ENCODE measurements around the gene NXPE4. TPM values are rescaled to one million over a fixed set of nuclear protein-coding genes. Genes with fewer than 3 reads are reported as not detected.
"Not testable (repeated sequence)": the region's sequence is repeated elsewhere in the genome, so short reads cannot be mapped to it uniquely, and the experiment has no call there.

NXPE4 gene
- total RNA-seq, 1 donor from 2014 or later: not detected

- Histone ChIP-seq H3K9me3 (ENCODE audit: control insufficient read depth in 3 of 3, low read length in 3 of 3) (no peaks in the 10 kb centered on the region), H3K4me1 (ENCODE audit: control insufficient read depth in 3 of 3, insufficient read depth in 3 of 3, low read length in 3 of 3) (no peaks in the 10 kb centered on the region), H3K9ac (ENCODE audit: low read depth in 1 of 3, low read length in 3 of 3) (no peak overlapping the region), H3K4me3 (ENCODE audit: low read length in 3 of 3) (no peak overlapping the region), H3K36me3 (ENCODE audit: control insufficient read depth in 3 of 3, insufficient read depth in 3 of 3, low read length in 3 of 3) (no peaks in the 10 kb centered on the region), H3K27me3 (ENCODE audit: control insufficient read depth in 3 of 3, insufficient read depth in 3 of 3, low read length in 3 of 3) (no peaks in the 10 kb centered on the region), H3K27ac (ENCODE audit: low read depth, low read length) (no peak overlapping the region)
Measured at GRCh38 chr11:114610550-114610949, 15.0 kb upstream of the NXPE4 start.

GRCh38 chr11:114609429-114609828 is 13.8 kb upstream of the NXPE4 start:
- Histone ChIP-seq H3K4me1 (ENCODE audit: control insufficient read depth in 3 of 3, insufficient read depth in 3 of 3, low read length in 3 of 3) (no peaks in the 10 kb centered on the region), H3K27me3 (ENCODE audit: control insufficient read depth in 3 of 3, insufficient read depth in 3 of 3, low read length in 3 of 3) (no peaks in the 10 kb centered on the region), H3K36me3 (ENCODE audit: control insufficient read depth in 3 of 3, insufficient read depth in 3 of 3, low read length in 3 of 3) (no peaks in the 10 kb centered on the region), H3K9ac (ENCODE audit: low read depth in 1 of 3, low read length in 3 of 3) (no peak overlapping the region), H3K9me3 (ENCODE audit: control insufficient read depth in 3 of 3, low read length in 3 of 3) (no peaks in the 10 kb centered on the region), H3K27ac (ENCODE audit: low read depth, low read length) (no peak overlapping the region), H3K4me3 (ENCODE audit: low read length in 3 of 3) (no peak overlapping the region)

- H3K9ac ChIP-seq (ENCODE audit: low read depth in 1 of 3, low read length in 3 of 3); H3K4me3 ChIP-seq (ENCODE audit: low read length in 3 of 3); H3K27me3 ChIP-seq (ENCODE audit: control insufficient read depth in 3 of 3, insufficient read depth in 3 of 3, low read length in 3 of 3); H3K36me3 ChIP-seq (ENCODE audit: control insufficient read depth in 3 of 3, insufficient read depth in 3 of 3, low read length in 3 of 3); H3K27ac ChIP-seq (ENCODE audit: low read depth, low read length); H3K9me3 ChIP-seq (ENCODE audit: control insufficient read depth in 3 of 3, low read length in 3 of 3); H3K4me1 ChIP-seq (ENCODE audit: control insufficient read depth in 3 of 3, insufficient read depth in 3 of 3, low read length in 3 of 3): not testable (repeated sequence)
Measured at GRCh38 chr11:114608605-114609004, 13.0 kb upstream of the NXPE4 start.

DNA sequence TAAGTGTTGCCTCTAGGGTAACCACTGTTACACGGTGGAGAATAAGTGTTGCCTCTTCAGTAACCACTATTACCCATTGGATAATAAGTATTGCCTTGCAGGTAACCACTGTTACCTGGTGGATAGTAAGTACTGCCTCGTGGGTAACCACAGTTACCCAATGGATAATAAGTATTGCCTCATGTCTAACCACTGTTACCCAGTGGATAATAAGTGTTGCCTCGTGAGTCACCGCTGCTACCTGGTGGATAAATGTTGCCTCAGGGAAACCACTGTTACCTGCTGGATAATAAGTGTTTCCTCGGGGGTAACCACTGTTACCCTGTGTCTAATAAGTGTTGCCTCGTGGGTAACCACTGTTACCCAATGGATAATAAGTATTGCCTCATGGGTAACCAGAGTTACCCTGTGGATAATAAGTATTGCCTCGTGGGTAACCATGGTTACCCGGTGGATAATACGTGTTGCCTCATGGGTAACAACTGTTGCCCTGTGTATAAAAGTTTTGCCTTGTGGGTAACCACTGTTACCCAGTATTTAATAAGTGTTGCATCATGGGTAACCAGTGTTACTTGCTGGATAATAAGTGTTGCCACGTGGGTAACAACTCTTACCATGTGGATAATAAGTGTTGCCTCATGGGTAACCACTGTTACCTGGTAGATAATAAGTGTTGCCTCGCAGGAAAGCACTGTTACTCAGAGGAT is 12.3 kb upstream of the NXPE4 start:
- H3K4me1 ChIP-seq (ENCODE audit: control insufficient read depth in 3 of 3, insufficient read depth in 3 of 3, low read length in 3 of 3): no peaks in the 10 kb centered on the region
- H3K4me3 ChIP-seq (ENCODE audit: low read length in 3 of 3): no peak overlapping the region
- no peaks in the 10 kb centered on the region for H3K27me3 ChIP-seq (ENCODE audit: control insufficient read depth in 3 of 3, insufficient read depth in 3 of 3, low read length in 3 of 3)
- H3K27ac ChIP-seq (ENCODE audit: low read depth, low read length): no peak overlapping the region
- H3K36me3 ChIP-seq (ENCODE audit: control insufficient read depth in 3 of 3, insufficient read depth in 3 of 3, low read length in 3 of 3): no peaks in the 10 kb centered on the region
- no peaks in the 10 kb centered on the region for H3K9me3 ChIP-seq (ENCODE audit: control insufficient read depth in 3 of 3, low read length in 3 of 3)
- no peak overlapping the region for H3K9ac ChIP-seq (ENCODE audit: low read depth in 1 of 3, low read length in 3 of 3)

GRCh38 chr11:114606802-114607075 is 11.2 kb upstream of the NXPE4 start:
- not testable (repeated sequence) for H3K9me3 ChIP-seq (ENCODE audit: control insufficient read depth in 3 of 3, low read length in 3 of 3); H3K27ac ChIP-seq (ENCODE audit: low read depth, low read length); H3K36me3 ChIP-seq (ENCODE audit: control insufficient read depth in 3 of 3, insufficient read depth in 3 of 3, low read length in 3 of 3); H3K4me3 ChIP-seq (ENCODE audit: low read length in 3 of 3); H3K9ac ChIP-seq (ENCODE audit: low read depth in 1 of 3, low read length in 3 of 3); H3K4me1 ChIP-seq (ENCODE audit: control insufficient read depth in 3 of 3, insufficient read depth in 3 of 3, low read length in 3 of 3); H3K27me3 ChIP-seq (ENCODE audit: control insufficient read depth in 3 of 3, insufficient read depth in 3 of 3, low read length in 3 of 3)

GRCh38 chr11:114606003-114606801 is 10.6 kb upstream of the NXPE4 start:
- H3K27ac ChIP-seq (ENCODE audit: low read depth, low read length): no peak overlapping the region
- no peak overlapping the region for H3K4me3 ChIP-seq (ENCODE audit: low read length in 3 of 3)
- no peaks in the 10 kb centered on the region for H3K4me1 ChIP-seq (ENCODE audit: control insufficient read depth in 3 of 3, insufficient read depth in 3 of 3, low read length in 3 of 3)
- H3K9ac ChIP-seq (ENCODE audit: low read depth in 1 of 3, low read length in 3 of 3): no peak overlapping the region
- no peaks in the 10 kb centered on the region for H3K36me3 ChIP-seq (ENCODE audit: control insufficient read depth in 3 of 3, insufficient read depth in 3 of 3, low read length in 3 of 3)
- no peaks in the 10 kb centered on the region for H3K27me3 ChIP-seq (ENCODE audit: control insufficient read depth in 3 of 3, insufficient read depth in 3 of 3, low read length in 3 of 3)
- no peaks in the 10 kb centered on the region for H3K9me3 ChIP-seq (ENCODE audit: control insufficient read depth in 3 of 3, low read length in 3 of 3)

GRCh38 chr11:114605370-114605769 is 9.8 kb upstream of the NXPE4 start:
- Histone ChIP-seq H3K4me3 (ENCODE audit: low read length in 3 of 3) (no peak overlapping the region), H3K27ac (ENCODE audit: low read depth, low read length) (no peak overlapping the region), H3K9ac (ENCODE audit: low read depth in 1 of 3, low read length in 3 of 3) (no peak overlapping the region), H3K9me3 (ENCODE audit: control insufficient read depth in 3 of 3, low read length in 3 of 3) (no peaks in the 10 kb centered on the region), H3K27me3 (ENCODE audit: control insufficient read depth in 3 of 3, insufficient read depth in 3 of 3, low read length in 3 of 3) (no peaks in the 10 kb centered on the region), H3K36me3 (ENCODE audit: control insufficient read depth in 3 of 3, insufficient read depth in 3 of 3, low read length in 3 of 3) (no peaks in the 10 kb centered on the region), H3K4me1 (ENCODE audit: control insufficient read depth in 3 of 3, insufficient read depth in 3 of 3, low read length in 3 of 3) (no peaks in the 10 kb centered on the region)

- Histone ChIP-seq H3K27ac (ENCODE audit: low read depth, low read length) (no peak overlapping the region), H3K36me3 (ENCODE audit: control insufficient read depth in 3 of 3, insufficient read depth in 3 of 3, low read length in 3 of 3) (no peaks in the 10 kb centered on the region), H3K9ac (ENCODE audit: low read depth in 1 of 3, low read length in 3 of 3) (no peak overlapping the region), H3K4me1 (ENCODE audit: control insufficient read depth in 3 of 3, insufficient read depth in 3 of 3, low read length in 3 of 3) (no peaks in the 10 kb centered on the region), H3K27me3 (ENCODE audit: control insufficient read depth in 3 of 3, insufficient read depth in 3 of 3, low read length in 3 of 3) (no peaks in the 10 kb centered on the region), H3K9me3 (ENCODE audit: control insufficient read depth in 3 of 3, low read length in 3 of 3) (no peaks in the 10 kb centered on the region), H3K4me3 (ENCODE audit: low read length in 3 of 3) (no peak overlapping the region)
Measured at GRCh38 chr11:114604886-114605285, 9.3 kb upstream of the NXPE4 start.

DNA sequence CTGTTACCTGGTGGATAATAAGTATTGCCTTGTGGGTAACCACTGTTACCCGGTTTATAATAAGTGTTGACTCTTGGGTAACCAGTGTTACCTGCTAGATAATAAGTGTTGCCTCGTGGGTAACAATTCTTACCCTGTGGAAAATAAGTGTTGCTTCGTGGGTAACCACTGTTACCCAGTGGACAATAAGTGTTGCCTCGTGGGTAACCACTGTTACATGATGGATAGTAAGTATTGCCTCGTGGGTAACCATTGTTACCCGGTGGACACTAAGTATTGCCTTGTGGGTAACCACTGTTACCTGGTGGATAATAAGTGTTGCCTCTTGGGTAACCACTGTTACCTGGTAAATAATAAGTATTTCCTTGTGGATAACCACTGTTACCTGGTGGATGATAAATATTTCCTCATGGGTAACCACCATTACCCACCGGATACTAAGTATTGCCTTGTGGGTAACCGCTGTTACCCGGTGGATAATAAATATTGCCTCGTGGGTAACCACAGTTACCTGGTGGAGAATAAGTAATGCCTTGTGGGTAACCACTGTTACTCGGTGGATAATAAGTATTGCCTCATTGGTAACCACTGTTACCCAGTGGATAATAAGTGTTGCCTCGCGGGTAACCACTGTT is 8.7 kb upstream of the NXPE4 start:
- Histone ChIP-seq H3K27ac (ENCODE audit: low read depth, low read length) (no peak overlapping the region), H3K9ac (ENCODE audit: low read depth in 1 of 3, low read length in 3 of 3) (no peak overlapping the region), H3K4me1 (ENCODE audit: control insufficient read depth in 3 of 3, insufficient read depth in 3 of 3, low read length in 3 of 3) (no peaks in the 10 kb centered on the region), H3K27me3 (ENCODE audit: control insufficient read depth in 3 of 3, insufficient read depth in 3 of 3, low read length in 3 of 3) (no peaks in the 10 kb centered on the region), H3K9me3 (ENCODE audit: control insufficient read depth in 3 of 3, low read length in 3 of 3) (no peaks in the 10 kb centered on the region), H3K4me3 (ENCODE audit: low read length in 3 of 3) (no peak overlapping the region), H3K36me3 (ENCODE audit: control insufficient read depth in 3 of 3, insufficient read depth in 3 of 3, low read length in 3 of 3) (no peaks in the 10 kb centered on the region)

DNA sequence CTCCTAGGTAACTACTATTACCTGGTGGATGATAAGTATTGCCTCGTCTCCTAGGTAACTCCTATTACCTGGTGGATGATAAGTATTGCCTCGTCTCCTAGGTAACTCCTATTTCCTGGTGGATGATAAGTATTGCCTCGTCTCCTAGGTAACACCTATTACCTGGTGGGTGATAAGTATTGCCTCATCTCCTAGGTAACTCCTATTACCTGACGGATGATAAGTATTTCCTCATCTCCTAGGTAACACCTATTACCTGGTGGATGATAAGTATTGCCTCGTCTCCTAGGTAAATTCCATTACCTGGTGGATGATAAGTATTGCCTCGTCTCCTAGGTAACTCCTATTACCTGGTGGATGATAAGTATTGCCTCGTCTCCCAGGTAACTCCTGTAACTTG is 7.6 kb upstream of the NXPE4 start:
- H3K27me3 ChIP-seq (ENCODE audit: control insufficient read depth in 3 of 3, insufficient read depth in 3 of 3, low read length in 3 of 3): not testable (repeated sequence)

More for the DNA sequence above, 7.6 kb upstream of the NXPE4 start:
- H3K4me1 ChIP-seq (ENCODE audit: control insufficient read depth in 3 of 3, insufficient read depth in 3 of 3, low read length in 3 of 3); H3K36me3 ChIP-seq (ENCODE audit: control insufficient read depth in 3 of 3, insufficient read depth in 3 of 3, low read length in 3 of 3); H3K9me3 ChIP-seq (ENCODE audit: control insufficient read depth in 3 of 3, low read length in 3 of 3); H3K27ac ChIP-seq (ENCODE audit: low read depth, low read length); H3K9ac ChIP-seq (ENCODE audit: low read depth in 1 of 3, low read length in 3 of 3); H3K4me3 ChIP-seq (ENCODE audit: low read length in 3 of 3): not testable (repeated sequence)

Data from skeletal muscle tissue (tissue), 4 donors.